NCI-H1930 (cell line): ENCODE measurements around the gene ZCCHC10.
"Not testable (repeated sequence)": the region's sequence is repeated elsewhere in the genome, so short reads cannot be mapped to it uniquely, and the experiment has no call there.

ENCODE experiments used
- DNase-seq, 2 experiments: peaks; one replicate each; lab custom pipeline; 2025; lab: John Stamatoyannopoulos, UW

Gene ZCCHC10

GRCh38 chr5:132979367-132979940, 46.9 kb downstream of the ZCCHC10 start:
- DNase-seq, result no peak

GRCh38 chr5:132976852-132977251, 49.5 kb downstream of the ZCCHC10 start:
- no peak for DNase-seq

- DNase-seq, result not testable (repeated sequence)
Observed at GRCh38 chr5:132972436-132972828, 53.9 kb downstream of the ZCCHC10 start.

GRCh38 chr5:132971483-132972435, 54.6 kb downstream of the ZCCHC10 start:
- no peak for DNase-seq

GRCh38 chr5:132965120-132965519, 61.2 kb downstream of the ZCCHC10 start:
- no peak for DNase-seq

- peak; percentile 84 to 86 for DNase-seq
Observed at GRCh38 chr5:132963171-132964104, 62.9 kb downstream of the ZCCHC10 start, which contains the start of gene AFF4. TSS of gene AFF4 (minus strand) at chr5:132963634. CDS start at chr5:132937189, 26,445 bp downstream.

GRCh38 chr5:132962429-132963021, 63.8 kb downstream of the ZCCHC10 start:
- DNase-seq, result peak in 1 of 2 experiments; percentile 1

GRCh38 chr5:132961887-132962286, 64.5 kb downstream of the ZCCHC10 start:
- DNase-seq, result no peak

GRCh38 chr5:132961123-132961815, 65.1 kb downstream of the ZCCHC10 start:
- DNase-seq, result not testable (repeated sequence)

- DNase-seq, result not testable (repeated sequence)
Observed at GRCh38 chr5:132956166-132956799, 70.1 kb downstream of the ZCCHC10 start.

GRCh38 chr5:132953710-132954109, 72.6 kb downstream of the ZCCHC10 start:
- DNase-seq, result no peak

- DNase-seq, result no peak
Observed at GRCh38 chr5:132952829-132953228, 73.5 kb downstream of the ZCCHC10 start.

- no peak for DNase-seq
Observed at GRCh38 chr5:132951897-132952296, 74.5 kb downstream of the ZCCHC10 start.

- no peak for DNase-seq
Observed at GRCh38 chr5:132949136-132949535, 77.2 kb downstream of the ZCCHC10 start.

- no peak for DNase-seq
Observed at GRCh38 chr5:132947671-132948070, 78.7 kb downstream of the ZCCHC10 start.
